Smooth muscle cell (in vitro differentiated cells): ENCODE data around the gene TTC24. TPM values are rescaled to one million over a fixed set of nuclear protein-coding genes. Genes with fewer than 3 reads are reported as not detected.

Source experiments
- DNase-seq: peaks from one replicate; lab custom pipeline; 2025; ENCODE audit not compliant: unreplicated experiment; lab: John Stamatoyannopoulos, UW
- H2AFZ ChIP-seq: fragments of 200-600 bp; sonication (generic); 2 replicates; pipeline ENCODE4 v1.6.0; 2016; ENCODE audit warnings: antibody characterized with exemption, low read depth, mild to moderate bottlenecking
- H3F3A ChIP-seq: fragments of 200-600 bp; sonication (generic); 2 replicates; pipeline ENCODE4 v1.6.0; 2017; ENCODE audit warnings: antibody characterized with exemption, low read depth
- H3K27ac ChIP-seq: fragments of 200-600 bp; sonication (generic); 2 replicates; pipeline ENCODE4 v1.5.1; 2016; ENCODE audit warnings: low read depth, mild to moderate bottlenecking
- H3K27me3 ChIP-seq: fragments of 200-600 bp; sonication (generic); 2 replicates; pipeline ENCODE4 v1.6.1; 2016; ENCODE audit warnings: low read depth, mild to moderate bottlenecking
- H3K36me3 ChIP-seq: fragments of 200-600 bp; sonication (generic); 2 replicates; pipeline ENCODE4 v1.5.1; 2016; ENCODE audit warnings: low read depth
- H3K4me1 ChIP-seq: fragments of 200-600 bp; sonication (generic); 2 replicates; pipeline ENCODE4 v1.5.1; 2016; ENCODE audit warnings: low read depth
- H3K4me2 ChIP-seq: fragments of 200-600 bp; sonication (generic); 2 replicates; pipeline ENCODE4 v1.6.0; 2016; ENCODE audit warnings: mild to moderate bottlenecking
- H3K4me3 ChIP-seq: fragments of 200-600 bp; sonication (generic); 2 replicates; pipeline ENCODE4 v1.5.1; 2016; ENCODE audit warnings: mild to moderate bottlenecking
- H3K79me2 ChIP-seq: fragments of 200-600 bp; sonication (generic); 2 replicates; pipeline ENCODE4 v1.6.0; 2016; ENCODE audit warnings: low read depth, mild to moderate bottlenecking
- H3K9ac ChIP-seq: fragments of 200-600 bp; sonication (generic); 2 replicates; pipeline ENCODE4 v1.6.0; 2016; ENCODE audit warnings: low read depth
- H3K9me3 ChIP-seq: fragments of 200-600 bp; sonication (generic); replicated peaks from 2 replicates; pipeline ENCODE4 v1.5.1; 2016; ENCODE audit warnings: low read depth
- H4K20me1 ChIP-seq: fragments of 200-600 bp; sonication (generic); 2 replicates; pipeline ENCODE4 v1.6.0; 2016; ENCODE audit warnings: low read depth
- WGBS: methylation state at CpG from one replicate; pipeline ENCODE4 v1.1.7; 2016; ENCODE audit warnings: low lambda C conversion rate; 5-methylcytosine and 5-hydroxymethylcytosine counted together
- polyA plus RNA-seq: library from polyadenylated mRNA; unstranded; fragments of >200 nt; fragmentation: Nextera tagmentation; extraction: Ambion mirVana; gene quantifications from 2 replicates; pipeline ENCODE4 v1.2.1, GENCODE V29; 2016
- total RNA-seq: library from RNA; depleted of rRNA; stranded (reverse); fragments of >200 nt; gene quantifications from 2 replicates; pipeline ENCODE4 v1.2.3, GENCODE V29; 2014
- TF ChIP-seq, protein P1 (sequence below): fragments of 200-600 bp; sonication (generic); IDR thresholded peaks from 2 replicates; pipeline ENCODE4 v1.5.1; 2017; ENCODE audit warnings: borderline replicate concordance, mild to moderate bottlenecking, antibody characterized with exemption; ENCODE audit not compliant: insufficient read depth, poor library complexity, severe bottlenecking

Gene TTC24
- total and polyA plus RNA-seq, 2 experiments from 2014 or later, result not detected

GRCh38 chr1:156549831-156550230, 29.7 kb upstream of the TTC24 start:
- H3K4me1 ChIP-seq, result no peaks in the 10 kb centered on the region

DNA sequence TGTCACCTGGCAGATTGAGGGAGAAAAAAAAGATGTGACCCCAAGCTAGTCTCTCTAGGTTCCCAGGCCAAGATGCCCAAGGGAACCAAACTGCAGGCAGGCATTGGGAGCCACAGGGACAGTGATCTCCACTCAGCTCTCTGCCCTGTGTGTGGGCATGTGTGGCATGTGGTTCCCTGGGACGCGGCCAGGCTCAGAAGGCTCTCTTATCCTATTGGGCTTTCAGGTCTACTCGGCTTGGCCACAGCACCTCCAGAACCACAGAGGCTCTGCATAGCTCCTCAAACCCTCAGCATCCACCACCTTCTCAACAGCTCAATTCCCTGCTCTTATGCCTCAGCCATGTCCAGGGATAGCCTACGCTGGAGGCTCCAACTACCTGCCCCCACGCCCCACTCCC, 29.2 kb upstream of the TTC24 start:
- 89% methylated on average over 5 of the region's 5 CpGs for WGBS
- DNase-seq, result no peak
- Histone ChIP-seq H3K4me1 (no peaks in the 10 kb centered on the region), H4K20me1 (no peaks in the 10 kb centered on the region), H3K4me3 (no peak overlapping the region), H3K79me2 (no peaks in the 10 kb centered on the region), H2AFZ (no peak overlapping the region), H3K27me3 (no peaks in the 10 kb centered on the region), H3K9ac (no peak overlapping the region), H3F3A (no peaks in the 10 kb centered on the region), H3K9me3 (no peaks in the 10 kb centered on the region), H3K27ac (no peak overlapping the region), H3K4me2 (no peak overlapping the region), H3K36me3 (no peaks in the 10 kb centered on the region)
- TF ChIP-seq, protein P1, sequence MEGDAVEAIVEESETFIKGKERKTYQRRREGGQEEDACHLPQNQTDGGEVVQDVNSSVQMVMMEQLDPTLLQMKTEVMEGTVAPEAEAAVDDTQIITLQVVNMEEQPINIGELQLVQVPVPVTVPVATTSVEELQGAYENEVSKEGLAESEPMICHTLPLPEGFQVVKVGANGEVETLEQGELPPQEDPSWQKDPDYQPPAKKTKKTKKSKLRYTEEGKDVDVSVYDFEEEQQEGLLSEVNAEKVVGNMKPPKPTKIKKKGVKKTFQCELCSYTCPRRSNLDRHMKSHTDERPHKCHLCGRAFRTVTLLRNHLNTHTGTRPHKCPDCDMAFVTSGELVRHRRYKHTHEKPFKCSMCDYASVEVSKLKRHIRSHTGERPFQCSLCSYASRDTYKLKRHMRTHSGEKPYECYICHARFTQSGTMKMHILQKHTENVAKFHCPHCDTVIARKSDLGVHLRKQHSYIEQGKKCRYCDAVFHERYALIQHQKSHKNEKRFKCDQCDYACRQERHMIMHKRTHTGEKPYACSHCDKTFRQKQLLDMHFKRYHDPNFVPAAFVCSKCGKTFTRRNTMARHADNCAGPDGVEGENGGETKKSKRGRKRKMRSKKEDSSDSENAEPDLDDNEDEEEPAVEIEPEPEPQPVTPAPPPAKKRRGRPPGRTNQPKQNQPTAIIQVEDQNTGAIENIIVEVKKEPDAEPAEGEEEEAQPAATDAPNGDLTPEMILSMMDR, result no peak

More at GRCh38 chr1:156549831-156550230, 29.7 kb upstream of the TTC24 start:
- Histone ChIP-seq H3K36me3 (no peaks in the 10 kb centered on the region), H3K4me2 (no peak overlapping the region), H3K9ac (no peak overlapping the region), H3K4me3 (no peak overlapping the region), H3K27ac (no peak overlapping the region), H3K79me2 (no peaks in the 10 kb centered on the region), H3F3A (no peaks in the 10 kb centered on the region), H3K27me3 (no peaks in the 10 kb centered on the region), H4K20me1 (no peaks in the 10 kb centered on the region), H3K9me3 (no peaks in the 10 kb centered on the region), H2AFZ (no peak overlapping the region)
- TF ChIP-seq, protein P1, result no peak
- no peak for DNase-seq
- 96% methylated on average over 1 of the region's 1 CpG for WGBS

GRCh38 chr1:156551066-156551643, 28.4 kb upstream of the TTC24 start:
- no peak overlapping the region for H2AFZ ChIP-seq
- H3K4me3 ChIP-seq, result no peak overlapping the region
- TF ChIP-seq, protein P1, result no peak
- H3K9ac ChIP-seq, result no peak overlapping the region
- no peaks in the 10 kb centered on the region for H3K36me3 ChIP-seq
- no peaks in the 10 kb centered on the region for H4K20me1 ChIP-seq
- H3K27me3 ChIP-seq, result no peaks in the 10 kb centered on the region
- no peaks in the 10 kb centered on the region for H3K4me1 ChIP-seq
- no peak for DNase-seq
- H3K9me3 ChIP-seq, result no peaks in the 10 kb centered on the region
- H3F3A ChIP-seq, result no peaks in the 10 kb centered on the region
- no peak overlapping the region for H3K27ac ChIP-seq
- H3K79me2 ChIP-seq, result no peaks in the 10 kb centered on the region
- WGBS, result 86% methylated on average over 3 of the region's 3 CpGs
- no peak overlapping the region for H3K4me2 ChIP-seq

- no peak overlapping the region for H3K4me3 ChIP-seq
- WGBS, result 93% methylated on average over 6 of the region's 6 CpGs
- H3K4me1 ChIP-seq, result no peaks in the 10 kb centered on the region
- no peak overlapping the region for H2AFZ ChIP-seq
- H3K27me3 ChIP-seq, result no peaks in the 10 kb centered on the region
- no peaks in the 10 kb centered on the region for H3K9me3 ChIP-seq
- no peak overlapping the region for H3K9ac ChIP-seq
- H3K36me3 ChIP-seq, result no peaks in the 10 kb centered on the region
- H3K27ac ChIP-seq, result no peak overlapping the region
- H3K79me2 ChIP-seq, result no peaks in the 10 kb centered on the region
- no peak for DNase-seq
- TF ChIP-seq, protein P1, result no peak
- H3K4me2 ChIP-seq, result no peak overlapping the region
- H4K20me1 ChIP-seq, result no peaks in the 10 kb centered on the region
- H3F3A ChIP-seq, result no peaks in the 10 kb centered on the region
Observed at GRCh38 chr1:156551869-156552268, 27.7 kb upstream of the TTC24 start.
